Stomach (tissue), 9 donors: Measurements from ENCODE around the gene BMPR2. TPM values are rescaled to one million over a fixed set of nuclear protein-coding genes. Genes with fewer than 3 reads are reported as not detected.
A peak's percentile ranks its signal among the peaks of the same experiment; 100 is the strongest.
"Not testable (repeated sequence)": the region's sequence is repeated elsewhere in the genome, so short reads cannot be mapped to it uniquely, and the experiment has no call there.

ENCODE experiments used
- DNase-seq, 2 donors: peaks; one replicate each; pipeline versions ENCODE4 v3.0.0 to v3.0.0-alpha.2; 2013 to 2019
- H3K27ac ChIP-seq, 5 donors: fragments of 200-600 bp in 4 of 5; sonication (generic) in 4 of 5; one replicate each; pipeline ENCODE4 v1.5.1; 2013 to 2019; ENCODE audit warnings: mild to moderate bottlenecking in 1 of 5, moderate library complexity in 1 of 5
- H3K27me3 ChIP-seq, 3 donors: fragments of 200-600 bp; sonication (generic); one replicate each; pipeline ENCODE4 v1.5.1; 2017 to 2019; ENCODE audit warnings: mixed run types in 1 of 3
- H3K36me3 ChIP-seq, 4 donors: fragments of 200-600 bp; sonication (generic); 1 replicate in 3 of 4; 2 replicates in 1 of 4; pipeline ENCODE4 v1.5.1; 2016 to 2019
- H3K4me1 ChIP-seq, 4 donors: fragments of 200-600 bp; sonication (generic); one replicate each; pipeline ENCODE4 v1.5.1; 2016 to 2019
- H3K4me3 ChIP-seq, 4 donors: fragments of 200-600 bp; sonication (generic) in 3 of 4; one replicate each; pipeline ENCODE4 v1.5.1; 2016 to 2019; ENCODE audit warnings: mild to moderate bottlenecking in 1 of 4
- H3K9me3 ChIP-seq, 4 donors: fragments of 200-600 bp; sonication (generic); one replicate each; pipeline ENCODE4 v1.5.1; 2016 to 2019
- CTCF ChIP-seq, 7 experiments: fragments of 450-650 bp in 4 of 7; fragments of 200-600 bp in 3 of 7; sonication (generic) in 3 of 7; IDR thresholded peaks; one replicate each; pipeline ENCODE4 v1.5.1; 2016 to 2019; ENCODE audit warnings: antibody characterized with exemption in 7 of 7, control low read depth in 2 of 7, mild to moderate bottlenecking in 1 of 7
- EP300 ChIP-seq: sonication (generic); formaldehyde crosslinking; IDR thresholded peaks from one replicate; pipeline ENCODE4 v1.6.1; 2017; ENCODE audit warnings: antibody characterized with exemption
- POLR2A ChIP-seq, 4 donors: fragments of 450-650 bp; IDR thresholded peaks; one replicate each; pipeline ENCODE4 v1.6.1; 2016; ENCODE audit warnings: antibody characterized with exemption in 4 of 4, control low read depth in 2 of 4, mild to moderate bottlenecking in 1 of 4, moderate library complexity in 1 of 4
- POLR2AphosphoS5 ChIP-seq, 3 donors: sonication (generic); formaldehyde crosslinking; IDR thresholded peaks; one replicate each; pipeline ENCODE4 v1.6.1; 2016; ENCODE audit warnings: antibody characterized with exemption in 3 of 3
- WGBS, 5 donors: extraction: QIAGEN DNeasy Blood & Tissue Kit in 3 of 5; methylation state at CpG; one replicate each; pipeline versions ENCODE4 v1.1.5 to v1.1.7; 2013 to 2018; 5-methylcytosine and 5-hydroxymethylcytosine counted together
- intact Hi-C: fragments of 100-400 bp; cut with DNase I; formaldehyde crosslinking; loops from one replicate; pipeline ENCODE4 v1.15.1; 2023; ENCODE audit warnings: low total_unique reads
- polyA plus RNA-seq, 3 donors: library from polyadenylated mRNA; stranded (reverse); fragments of 200-250 nt; gene quantifications; one replicate each; pipeline ENCODE4 v1.2.3, GENCODE V29; 2013
- total RNA-seq, 5 donors: library from RNA; depleted of rRNA; stranded (reverse); fragments of >200 nt; gene quantifications; one replicate each; pipeline versions ENCODE4 v1.1.0 to v1.2.3, GENCODE V29; 2014 to 2016
- donor health status: healthy with polysubstance abuse.
- donor health status: Bipolar disorder and iron deficiency.
- donor health status: healthy.

BMPR2 gene
- total and polyA plus RNA-seq, 8 donors: 2.8 to 48.3 (median 16.2) TPM

GRCh38 chr2:202491514-202491913 is 115.4 kb downstream of the BMPR2 start:
- TF ChIP-seq POLR2A (IDR thresholded peaks at IDR 0.05) (no peak), EP300 (no peak), CTCF (IDR thresholded peaks at IDR 0.05) (no peak)
- Histone ChIP-seq H3K27me3 (no peaks in the 10 kb centered on the region), H3K4me3 (no peak overlapping the region), H3K4me1 (peaks cover 0 to 23% (median 10%) of the 10 kb centered on the region in 4 donors), H3K36me3 (peaks cover 0 to 7% (median 0%) of the 10 kb centered on the region in 4 donors), H3K9me3 (no peaks in the 10 kb centered on the region), H3K27ac (no peak overlapping the region)
- DNase-seq: no peak
- 95 to 98% (median 98%) methylated on average over 4 of the region's 4 CpGs for WGBS, 5 donors
- intact Hi-C loops: no loop called here

DNA sequence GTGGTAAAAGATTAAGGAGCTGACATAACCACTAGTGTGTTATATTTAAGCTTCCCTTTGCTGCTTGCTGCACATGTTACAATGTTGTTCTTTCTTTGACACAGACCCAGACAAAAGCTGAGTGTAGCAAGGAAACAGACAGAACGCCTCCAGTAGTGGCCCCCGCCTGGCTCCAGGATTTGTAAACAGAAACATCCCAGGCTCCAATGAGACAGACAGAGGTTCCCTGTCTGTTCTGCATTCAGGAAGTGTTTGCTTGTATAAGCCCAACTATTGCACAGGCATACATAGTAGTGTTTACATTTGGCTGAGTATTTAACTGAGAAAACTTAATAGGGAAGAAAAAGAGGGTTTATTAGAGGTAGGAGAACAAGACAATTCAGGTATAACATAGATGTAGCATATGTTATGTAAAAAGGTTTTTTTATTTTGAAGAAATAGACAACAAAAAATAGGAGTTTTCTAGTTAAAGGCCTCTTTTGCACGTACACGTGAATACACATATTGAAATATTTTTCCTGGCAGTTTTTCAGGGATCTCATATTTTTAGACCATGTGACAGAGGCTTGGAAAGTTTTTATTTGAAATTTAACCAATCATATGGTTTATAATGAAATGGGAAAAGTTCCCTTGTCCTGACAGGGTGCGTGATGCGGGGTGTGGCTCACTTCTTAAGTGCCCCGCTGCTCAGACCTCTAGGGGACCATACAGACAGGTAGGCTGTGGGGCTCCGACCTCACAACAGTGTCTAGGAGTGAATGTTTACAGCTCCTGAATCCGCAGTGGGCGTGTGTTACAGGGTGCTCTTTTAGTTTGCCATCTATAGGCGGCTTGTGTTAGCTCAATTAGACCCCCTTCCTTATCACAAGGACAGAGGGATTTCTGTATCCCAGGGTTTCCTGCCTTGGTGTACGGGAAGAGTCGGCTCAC is 118.4 kb downstream of the BMPR2 start:
- peak overlapping the region in 1 of 5 donors; percentile 3 for H3K27ac ChIP-seq
- WGBS, 5 donors: 66 to 70% (median 69%) methylated on average over 13 of the region's 13 CpGs
- DNase-seq: peak in 1 of 2 donors; percentile 84
- H3K4me3 ChIP-seq: no peak overlapping the region
- TF ChIP-seq EP300: no peak
- TF ChIP-seq POLR2AphosphoS5 (IDR thresholded peaks at IDR 0.05): peak in 1 of 3 donors; percentile 18
- H3K4me1 ChIP-seq: peaks cover 0 to 23% (median 10%) of the 10 kb centered on the region in 4 donors
- no peaks in the 10 kb centered on the region for H3K9me3 ChIP-seq
- peaks cover 0 to 7% (median 2%) of the 10 kb centered on the region in 4 donors for H3K36me3 ChIP-seq
- intact Hi-C loops: no loop called here
- no peaks in the 10 kb centered on the region for H3K27me3 ChIP-seq

GRCh38 chr2:202495230-202495604 is 119.1 kb downstream of the BMPR2 start:
- Histone ChIP-seq H3K4me1 (peaks cover 0 to 23% (median 10%) of the 10 kb centered on the region in 4 donors), H3K27me3 (no peaks in the 10 kb centered on the region), H3K4me3 (no peak overlapping the region), H3K9me3 (no peaks in the 10 kb centered on the region), H3K27ac (no peak overlapping the region), H3K36me3 (peaks cover 0 to 3% (median under 1%) of the 10 kb centered on the region in 4 donors)
- 90 to 97% (median 95%) methylated on average over 23 of the region's 23 CpGs for WGBS, 5 donors
- TF ChIP-seq CTCF (IDR thresholded peaks at IDR 0.05): no peak
- intact Hi-C loops: no loop called here
- DNase-seq: no peak

GRCh38 chr2:202496835-202497472 is 120.8 kb downstream of the BMPR2 start:
- 94 to 96% (median 94%) methylated on average over 15 to 38 of the region's 38 CpGs for WGBS, 5 donors
- H3K27ac ChIP-seq, H3K27me3 ChIP-seq, DNase-seq, H3K9me3 ChIP-seq, H3K4me3 ChIP-seq, intact Hi-C loops, H3K36me3 ChIP-seq: not testable (repeated sequence)
- peaks cover 0 to 23% (median 9%) of the 10 kb centered on the region in 4 donors for H3K4me1 ChIP-seq

DNA sequence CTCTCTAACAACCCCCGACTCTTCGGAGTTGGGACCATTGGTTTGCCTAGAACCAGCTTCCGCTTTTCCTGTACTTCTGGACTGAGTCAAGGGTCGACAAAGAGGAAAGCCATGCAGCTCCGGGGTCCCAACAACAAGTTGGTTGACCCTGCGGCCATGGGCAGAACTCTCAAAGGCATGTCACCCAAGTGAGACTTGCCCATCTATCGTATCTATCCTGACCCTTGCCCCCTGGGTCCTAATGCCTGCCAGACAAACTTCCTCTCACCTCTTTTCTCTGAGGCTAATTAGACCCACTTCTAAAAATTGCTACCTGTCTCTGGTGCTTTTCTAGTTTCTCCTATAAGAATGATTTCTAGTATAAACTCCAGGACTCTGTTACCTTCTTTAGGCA is 121.3 kb downstream of the BMPR2 start:
- H3K9me3 ChIP-seq, H3K27me3 ChIP-seq, H3K36me3 ChIP-seq, H3K27ac ChIP-seq, H3K4me3 ChIP-seq, intact Hi-C loops, DNase-seq: not testable (repeated sequence)
- WGBS, 5 donors: 80 to 93% (median 91%) methylated on average over 7 of the region's 7 CpGs
- peaks cover 0 to 23% (median 9%) of the 10 kb centered on the region in 4 donors for H3K4me1 ChIP-seq

DNA sequence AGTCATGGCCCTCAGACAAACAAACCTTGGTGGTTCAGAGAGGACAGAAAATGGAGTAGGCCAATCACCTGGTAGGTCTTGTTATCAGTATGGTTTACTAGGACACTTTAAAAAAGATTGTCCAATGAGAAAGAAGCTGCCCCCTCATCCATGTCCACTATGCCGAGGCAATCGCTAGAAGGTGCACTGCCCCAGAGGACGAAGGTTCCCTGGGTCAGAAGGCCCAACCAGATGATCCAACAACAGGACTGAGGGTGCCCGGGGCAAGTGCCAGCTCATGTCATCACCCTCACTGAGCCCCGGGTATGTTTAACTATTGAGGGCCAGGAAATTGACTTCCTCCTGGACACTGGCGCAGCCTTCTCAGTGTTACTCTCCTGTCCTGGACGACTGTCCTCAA is 123.7 kb downstream of the BMPR2 start:
- H3K4me3 ChIP-seq, H3K27ac ChIP-seq, H3K9me3 ChIP-seq, intact Hi-C loops, H3K27me3 ChIP-seq, DNase-seq, H3K4me1 ChIP-seq: not testable (repeated sequence)
- H3K36me3 ChIP-seq: peaks cover 0 to 21% (median 19%) of the 10 kb centered on the region in 4 donors
- WGBS, 5 donors: 88 to 96% (median 92%) methylated on average over 7 of the region's 7 CpGs

GRCh38 chr2:202503276-202503675 is 127.1 kb downstream of the BMPR2 start:
- H3K36me3 ChIP-seq: peaks cover 0 to 22% (median 17%) of the 10 kb centered on the region in 4 donors
- H3K27ac ChIP-seq, H3K4me1 ChIP-seq, H3K9me3 ChIP-seq, intact Hi-C loops, H3K27me3 ChIP-seq, DNase-seq, H3K4me3 ChIP-seq: not testable (repeated sequence)
- 96 to 99% (median 97%) methylated on average over 6 to 21 of the region's 21 CpGs for WGBS, 5 donors
